Activated CD8-positive, alpha-beta T cell treated with anti-CD3 and anti-CD28 coated beads, Interleukin-2, amount 10 ng/mL, durations not matched to agents 7 days and 5 days (primary cell): ENCODE measurements around the gene CUEDC1. TPM values are rescaled to one million over a fixed set of nuclear protein-coding genes. Genes with fewer than 3 reads are reported as not detected.
A peak's percentile ranks its signal among the peaks of the same experiment; 100 is the strongest.

Source experiments
- ATAC-seq: fragments of 150-1000 bp; cut with Tn5 transposase; one replicate; pipeline ENCODE4 v1.10.0; 2021; ENCODE audit warnings: moderate library complexity
- CTCF ChIA-PET: fragments of 350-600 bp; sonication (Branson Sonifier 250); formaldehyde crosslinking; loops from one replicate; lab custom pipeline; 2021; ENCODE audit warnings: antibody characterized with exemption; lab: Charles Lee
- POLR2A ChIA-PET: fragments of 350-600 bp; sonication (Branson Sonifier 250); formaldehyde crosslinking; loops from one replicate; lab custom pipeline; 2021; ENCODE audit warnings: antibody characterized with exemption; lab: Charles Lee
- DNase-seq: peaks from one replicate; pipeline ENCODE4 v3.0.0-alpha.2; 2020
- H3K27ac Mint-ChIP-seq: one replicate; pipeline ENCODE4 v1.8.0; 2021; ENCODE audit warnings: mild to moderate bottlenecking, mixed read lengths
- H3K27me3 Mint-ChIP-seq: one replicate; pipeline ENCODE4 v1.8.0; 2021; ENCODE audit warnings: low read depth, mixed read lengths
- H3K36me3 Mint-ChIP-seq: one replicate; pipeline ENCODE4 v1.8.0; 2021; ENCODE audit warnings: low read depth, mixed read lengths
- H3K4me1 Mint-ChIP-seq: one replicate; pipeline ENCODE4 v1.8.0; 2021; ENCODE audit warnings: low read depth, mixed read lengths
- H3K4me3 Mint-ChIP-seq: one replicate; pipeline ENCODE4 v1.8.0; 2021; ENCODE audit warnings: mild to moderate bottlenecking, mixed read lengths
- H3K9me3 Mint-ChIP-seq: one replicate; pipeline ENCODE4 v1.8.0; 2022; ENCODE audit warnings: mixed read lengths; ENCODE audit not compliant: insufficient read depth
- total RNA-seq, 2 experiments: library from RNA; stranded (reverse); gene quantifications; one replicate each; pipeline ENCODE4 v1.2.3, GENCODE V29; 2021

The CUEDC1 gene
- total RNA-seq, 2 experiments from 2014 or later, result 0.18 TPM; not detected in 1

GRCh38 chr17:57945996-57946797 is 9.0 kb downstream of the CUEDC1 start:
- peak overlapping the region; percentile 52 for H3K4me3 Mint-ChIP-seq
- ChIA-PET CTCF (interaction anchor here (0.6 to 3.2 kb wide), 10 partner anchors 9 to 226 kb away, joined by 3 to 16 read pairs (median 3); partner anchors contain the start of gene CUEDC1), POLR2A (interaction anchor here (0.6 kb wide), 1 partner anchor 583 kb away, joined by 3 read pairs; no protein-coding TSS in a partner anchor)
- DNase-seq (no peak), ATAC-seq (peak; percentile 40)
- no peak overlapping the region for H3K27ac Mint-ChIP-seq
- peaks cover 37% of the 10 kb centered on the region for H3K4me1 Mint-ChIP-seq
- no peaks in the 10 kb centered on the region for H3K9me3 Mint-ChIP-seq
- H3K27me3 Mint-ChIP-seq, result peaks cover 47% of the 10 kb centered on the region
- no peaks in the 10 kb centered on the region for H3K36me3 Mint-ChIP-seq

- no peaks in the 10 kb centered on the region for H3K36me3 Mint-ChIP-seq
- no peaks in the 10 kb centered on the region for H3K9me3 Mint-ChIP-seq
- H3K4me3 Mint-ChIP-seq, result no peak overlapping the region
- peaks cover 35% of the 10 kb centered on the region for H3K4me1 Mint-ChIP-seq
- CTCF ChIA-PET, result interaction anchor here (1.3 kb wide), 1 partner anchor 11 kb away, joined by 4 read pairs; the partner anchor contains the start of gene CUEDC1
- no peak overlapping the region for H3K27ac Mint-ChIP-seq
- DNase-seq, result no peak
- ATAC-seq, result no peak
- POLR2A ChIA-PET, result no interaction called here
- peaks cover 47% of the 10 kb centered on the region for H3K27me3 Mint-ChIP-seq
These were observed 10.3 kb downstream of the CUEDC1 start for GRCh38 chr17:57944908-57945307.

GRCh38 chr17:57943645-57944044 is 11.6 kb downstream of the CUEDC1 start:
- ChIA-PET POLR2A (no interaction called here), CTCF (interaction anchor here (1.2 kb wide), 1 partner anchor 51 kb away, joined by 4 read pairs; no protein-coding TSS in a partner anchor)
- no peak overlapping the region for H3K27ac Mint-ChIP-seq
- H3K36me3 Mint-ChIP-seq, result no peaks in the 10 kb centered on the region
- DNase-seq, result no peak
- H3K4me1 Mint-ChIP-seq, result peaks cover 30% of the 10 kb centered on the region
- H3K9me3 Mint-ChIP-seq, result no peaks in the 10 kb centered on the region
- no peak overlapping the region for H3K4me3 Mint-ChIP-seq
- no peak for ATAC-seq
- peaks cover 44% of the 10 kb centered on the region for H3K27me3 Mint-ChIP-seq

GRCh38 chr17:57943140-57943539 is 12.1 kb downstream of the CUEDC1 start:
- ChIA-PET CTCF (interaction anchor here (1.2 kb wide), 1 partner anchor 50 kb away, joined by 4 read pairs; no protein-coding TSS in a partner anchor), POLR2A (no interaction called here)
- H3K36me3 Mint-ChIP-seq, result no peaks in the 10 kb centered on the region
- H3K27me3 Mint-ChIP-seq, result peaks cover 43% of the 10 kb centered on the region
- no peak for DNase-seq
- no peak for ATAC-seq
- H3K27ac Mint-ChIP-seq, result no peak overlapping the region
- peaks cover 25% of the 10 kb centered on the region for H3K4me1 Mint-ChIP-seq
- H3K4me3 Mint-ChIP-seq, result no peak overlapping the region
- H3K9me3 Mint-ChIP-seq, result no peaks in the 10 kb centered on the region

GRCh38 chr17:57941384-57942370 is 13.5 kb downstream of the CUEDC1 start:
- Mint-ChIP-seq H3K36me3 (no peaks in the 10 kb centered on the region), H3K4me1 (peaks cover 16% of the 10 kb centered on the region), H3K27ac (no peak overlapping the region), H3K27me3 (peaks cover 39% of the 10 kb centered on the region), H3K4me3 (no peak overlapping the region), H3K9me3 (no peaks in the 10 kb centered on the region)
- ATAC-seq (no peak), DNase-seq (no peak)
- ChIA-PET POLR2A (no interaction called here), CTCF (no interaction called here)

GRCh38 chr17:57940653-57941329 is 14.4 kb downstream of the CUEDC1 start:
- CTCF ChIA-PET, result interaction anchor here (1.8 kb wide), 1 partner anchor 232 kb away, joined by 5 read pairs; no protein-coding TSS in a partner anchor
- Mint-ChIP-seq H3K4me3 (no peak overlapping the region), H3K27me3 (peaks cover 34% of the 10 kb centered on the region), H3K27ac (no peak overlapping the region), H3K4me1 (peaks cover 11% of the 10 kb centered on the region), H3K9me3 (no peaks in the 10 kb centered on the region), H3K36me3 (no peaks in the 10 kb centered on the region)
- POLR2A ChIA-PET, result no interaction called here
- DNase-seq, result no peak
- ATAC-seq, result no peak

- ChIA-PET CTCF (interaction anchor here (0.7 to 1.8 kb wide), 8 partner anchors 12 to 232 kb away, joined by 3 to 6 read pairs (median 4); no protein-coding TSS in a partner anchor), POLR2A (no interaction called here)
- H3K4me1 Mint-ChIP-seq, result peaks cover 11% of the 10 kb centered on the region
- no peak overlapping the region for H3K27ac Mint-ChIP-seq
- no peak overlapping the region for H3K4me3 Mint-ChIP-seq
- H3K36me3 Mint-ChIP-seq, result no peaks in the 10 kb centered on the region
- peaks cover 29% of the 10 kb centered on the region for H3K27me3 Mint-ChIP-seq
- no peak for ATAC-seq
- no peaks in the 10 kb centered on the region for H3K9me3 Mint-ChIP-seq
- DNase-seq, result no peak
These were observed 15.0 kb downstream of the CUEDC1 start for GRCh38 chr17:57940231-57940630.

GRCh38 chr17:57939797-57940196 is 15.4 kb downstream of the CUEDC1 start:
- ChIA-PET CTCF (interaction anchor here (0.7 to 1.8 kb wide), 9 partner anchors 11 to 233 kb away, joined by 3 to 6 read pairs (median 4); no protein-coding TSS in a partner anchor), POLR2A (no interaction called here)
- H3K27ac Mint-ChIP-seq, result no peak overlapping the region
- no peak for DNase-seq
- H3K4me1 Mint-ChIP-seq, result peaks cover 11% of the 10 kb centered on the region
- H3K27me3 Mint-ChIP-seq, result peaks cover 27% of the 10 kb centered on the region
- no peak for ATAC-seq
- H3K9me3 Mint-ChIP-seq, result no peaks in the 10 kb centered on the region
- H3K4me3 Mint-ChIP-seq, result no peak overlapping the region
- no peaks in the 10 kb centered on the region for H3K36me3 Mint-ChIP-seq

GRCh38 chr17:57938061-57938502 is 17.1 kb downstream of the CUEDC1 start:
- DNase-seq (no peak), ATAC-seq (no peak)
- Mint-ChIP-seq H3K36me3 (no peaks in the 10 kb centered on the region), H3K27ac (no peak overlapping the region), H3K9me3 (no peaks in the 10 kb centered on the region), H3K4me3 (no peak overlapping the region), H3K4me1 (peaks cover 11% of the 10 kb centered on the region), H3K27me3 (peaks cover 15% of the 10 kb centered on the region)
- ChIA-PET POLR2A (no interaction called here), CTCF (interaction anchor here (0.9 kb wide), 1 partner anchor 9 kb away, joined by 3 read pairs; no protein-coding TSS in a partner anchor)

- H3K27ac Mint-ChIP-seq, result no peak overlapping the region
- DNase-seq (no peak), ATAC-seq (no peak)
- H3K27me3 Mint-ChIP-seq, result peaks cover 15% of the 10 kb centered on the region
- H3K4me1 Mint-ChIP-seq, result peaks cover 11% of the 10 kb centered on the region
- H3K9me3 Mint-ChIP-seq, result no peaks in the 10 kb centered on the region
- ChIA-PET POLR2A (no interaction called here), CTCF (no interaction called here)
- no peak overlapping the region for H3K4me3 Mint-ChIP-seq
- H3K36me3 Mint-ChIP-seq, result no peaks in the 10 kb centered on the region
These were observed 17.7 kb downstream of the CUEDC1 start for GRCh38 chr17:57937492-57937891.
